GM15510 (cell line): ENCODE data around the gene TTYH2.

Experiments used
- POLR2A ChIP-seq: IDR thresholded peaks from 3 replicates; pipeline ENCODE4 v1.6.1; 2011; ENCODE audit warnings: borderline replicate concordance; ENCODE audit not compliant: insufficient read length; ENCODE audit errors: extremely low read depth

TTYH2 gene

DNA sequence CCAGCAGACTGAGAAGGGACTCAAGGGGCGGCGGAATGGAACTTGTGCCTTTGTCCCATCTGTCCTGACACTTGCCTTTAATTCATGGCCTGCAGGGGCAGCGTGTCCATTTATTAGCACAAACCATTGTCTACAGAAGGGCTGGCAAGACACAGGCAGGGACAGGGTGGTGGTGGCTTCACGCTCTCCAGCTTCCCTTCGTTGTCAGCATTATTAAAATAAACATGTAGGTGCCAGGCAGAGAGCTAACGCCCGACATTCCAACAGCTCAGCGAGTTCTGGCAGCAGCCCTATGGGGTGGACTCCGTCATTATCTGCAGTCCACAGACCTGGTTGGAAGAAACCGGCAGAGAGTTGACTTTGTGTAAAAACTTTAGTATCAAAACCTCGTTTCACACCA is 77.0 kb downstream of the TTYH2 start:
- TF ChIP-seq POLR2A: no peak

- TF ChIP-seq POLR2A: no peak
Observed at GRCh38 chr17:74292495-74292894, 79.1 kb downstream of the TTYH2 start.

- TF ChIP-seq POLR2A: no peak
Observed at GRCh38 chr17:74295625-74296547, 82.5 kb downstream of the TTYH2 start.

DNA sequence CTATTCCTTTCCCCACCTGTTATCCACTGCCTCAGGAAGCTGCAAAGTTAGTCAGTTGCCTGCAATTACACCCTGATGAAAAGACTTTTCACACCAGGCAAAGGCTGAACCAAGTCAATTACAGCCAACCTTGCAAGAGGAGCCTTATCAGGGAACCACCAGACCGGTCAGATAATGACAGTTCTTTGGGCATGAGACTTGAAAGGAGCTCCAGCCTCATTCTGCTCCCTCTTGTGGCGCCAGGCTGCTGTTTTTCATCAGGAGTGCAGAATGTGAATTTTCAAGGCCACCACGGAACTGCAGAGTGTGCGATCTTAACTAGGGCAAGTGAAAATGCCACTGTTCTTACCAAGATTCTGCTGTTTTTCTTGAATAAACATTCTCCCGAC is 83.2 kb downstream of the TTYH2 start:
- TF ChIP-seq POLR2A: no peak

DNA sequence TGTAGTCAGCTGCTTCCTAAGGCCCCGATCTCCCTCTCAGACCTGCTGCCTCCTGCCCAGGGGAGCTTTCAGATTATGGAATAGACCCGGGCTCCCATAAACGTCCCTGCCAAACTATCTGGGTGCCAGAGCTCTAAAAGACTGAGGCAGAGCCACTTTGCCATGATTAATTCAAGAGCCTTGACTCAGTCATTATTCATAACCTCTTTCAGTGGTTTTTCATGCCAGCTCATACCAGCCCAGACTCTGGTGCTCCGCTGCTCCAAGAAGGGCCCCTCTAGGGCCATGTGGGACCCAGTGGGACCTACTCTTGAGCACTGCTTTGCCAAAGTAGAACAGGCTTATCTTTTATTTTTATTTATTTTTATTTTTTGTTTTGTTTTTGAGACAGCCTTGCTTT is 84.6 kb downstream of the TTYH2 start:
- TF ChIP-seq POLR2A: no peak

- TF ChIP-seq POLR2A: no peak
Observed at GRCh38 chr17:74298778-74299177, 85.4 kb downstream of the TTYH2 start.

DNA sequence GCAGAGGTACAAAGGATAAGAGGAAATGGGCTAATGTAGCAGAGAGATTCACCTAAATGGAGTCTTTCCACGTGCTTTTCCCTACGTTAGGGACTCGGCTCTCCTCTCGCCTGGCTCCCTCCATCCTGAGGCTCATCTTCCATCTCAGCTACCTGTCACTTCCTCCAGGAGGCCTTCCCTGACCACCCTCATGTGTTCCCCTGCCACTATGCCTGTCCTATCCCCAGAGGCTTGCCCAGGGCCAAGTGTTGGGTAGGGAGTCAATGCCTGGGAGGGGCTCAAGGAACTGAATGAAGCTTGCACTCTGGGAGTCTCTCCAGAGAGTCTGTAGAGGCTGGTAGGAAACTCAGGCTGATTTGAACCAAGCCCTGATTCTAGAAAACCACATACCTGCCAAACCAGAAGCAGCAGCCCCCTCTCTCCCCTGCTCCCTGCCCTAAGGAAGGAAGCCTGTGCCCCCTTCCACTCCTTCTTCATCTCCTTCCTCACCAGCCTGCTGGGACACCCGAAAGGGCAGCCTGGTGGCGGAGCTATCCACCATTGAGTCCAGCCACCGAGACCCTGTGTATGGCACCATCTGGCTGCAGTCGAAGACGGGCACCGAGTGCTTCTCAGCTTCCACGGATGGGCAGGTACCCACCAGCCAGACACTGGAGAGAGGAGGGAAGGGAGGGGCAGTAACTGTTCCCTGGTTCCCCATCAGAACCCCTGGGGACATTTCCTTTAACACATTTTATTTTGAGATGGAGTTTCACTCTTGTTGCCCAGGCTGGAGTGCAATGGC is 86.0 kb downstream of the TTYH2 start:
- TF ChIP-seq POLR2A: no peak

DNA sequence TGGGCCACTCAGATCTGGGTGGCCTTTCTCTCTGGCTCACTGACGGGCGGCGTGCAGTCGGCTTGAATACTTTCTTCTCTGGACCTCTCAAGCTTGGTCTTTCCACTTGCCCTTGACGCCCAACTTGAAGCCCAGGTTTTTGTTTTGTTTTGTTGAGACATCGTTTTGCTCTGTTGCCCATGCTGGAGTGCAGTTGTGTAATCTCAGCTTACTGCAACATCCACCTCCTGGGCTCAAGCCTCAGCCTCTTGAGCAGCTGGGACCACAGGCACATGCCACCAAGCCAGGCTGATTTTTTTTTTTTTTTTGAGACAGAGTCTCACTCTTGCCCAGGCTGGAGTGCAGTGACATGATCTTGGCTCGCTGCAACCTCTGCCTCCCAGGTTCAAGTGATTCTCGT is 89.9 kb downstream of the TTYH2 start:
- no peak for TF ChIP-seq POLR2A

GRCh38 chr17:74304184-74304583 is 90.8 kb downstream of the TTYH2 start:
- no peak for TF ChIP-seq POLR2A

- no peak for TF ChIP-seq POLR2A
Observed at GRCh38 chr17:74305865-74306654, 92.7 kb downstream of the TTYH2 start.

GRCh38 chr17:74307984-74308773 is 94.8 kb downstream of the TTYH2 start:
- no peak for TF ChIP-seq POLR2A

DNA sequence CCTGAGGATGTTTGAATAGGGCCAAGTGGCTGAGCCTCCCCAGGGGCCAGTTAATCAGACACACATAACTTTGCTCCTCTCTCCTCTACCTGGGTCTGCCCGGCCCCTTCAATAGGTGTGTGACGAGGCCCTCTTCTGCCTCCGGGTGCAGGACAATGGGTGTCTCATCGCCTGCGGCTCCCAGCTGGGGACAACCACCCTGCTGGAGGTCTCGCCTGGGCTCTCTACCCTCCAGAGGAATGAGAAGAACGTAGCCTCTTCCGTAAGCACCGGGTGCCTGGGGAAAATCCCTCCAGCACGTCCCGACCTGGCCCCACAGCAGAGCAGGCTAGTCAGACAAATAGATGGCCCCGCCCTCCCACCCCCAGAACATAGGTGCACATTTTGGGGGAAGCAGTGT is 96.5 kb downstream of the TTYH2 start:
- no peak for TF ChIP-seq POLR2A
